OCI-LY1 (cell line): ENCODE measurements around the gene BCR.

ENCODE experiments used
- EZH2 ChIP-seq: fragments of 200-600 bp; sonication (generic), shearing (Covaris generic); IDR thresholded peaks from 2 replicates; pipeline ENCODE4 v1.8.0; 2017; ENCODE audit warnings: borderline replicate concordance, mixed run types, mild to moderate bottlenecking, antibody characterized with exemption, low read length, moderate library complexity, mixed read lengths
- TF ChIP-seq, protein P1 (sequence below): fragments of 200-600 bp; sonication (generic), shearing (Covaris generic); IDR thresholded peaks from 2 replicates; pipeline ENCODE4 v1.5.1; 2017; ENCODE audit warnings: mild to moderate bottlenecking, antibody characterized with exemption, low read length, moderate library complexity, mixed read lengths

DNA sequence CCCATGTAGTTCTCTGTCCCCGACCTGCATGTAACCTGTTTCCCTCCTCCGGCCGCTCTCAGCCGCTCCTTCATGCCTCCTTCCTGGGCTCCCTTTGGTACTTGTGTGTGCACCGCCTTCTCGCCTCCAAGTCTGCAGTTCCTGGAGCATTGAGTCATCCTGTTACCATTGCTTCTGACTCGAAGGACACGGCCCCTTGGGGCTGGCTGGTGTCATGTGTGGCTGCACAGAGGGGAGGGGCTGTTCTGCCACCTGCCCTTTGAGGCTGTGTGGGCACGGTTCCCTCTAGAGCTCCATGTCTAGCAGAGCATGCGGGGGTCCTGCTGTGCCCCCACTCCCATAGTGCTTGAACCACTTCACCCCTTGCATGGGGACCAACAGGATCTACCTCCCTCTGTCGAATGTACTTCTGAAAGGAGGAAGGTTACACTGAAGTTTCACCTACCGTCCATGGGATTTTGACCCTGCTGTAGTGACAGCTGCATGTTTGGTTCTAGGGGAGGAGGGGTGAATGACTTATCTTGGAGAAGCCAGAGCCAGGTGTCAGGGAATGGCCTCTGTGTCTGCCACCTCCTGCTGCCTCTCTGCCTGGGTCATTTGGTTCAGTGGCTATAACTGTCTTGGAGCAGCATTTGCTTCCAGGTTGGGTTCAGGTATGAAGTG is 39.6 kb downstream of the BCR start:
- TF ChIP-seq, protein P1, sequence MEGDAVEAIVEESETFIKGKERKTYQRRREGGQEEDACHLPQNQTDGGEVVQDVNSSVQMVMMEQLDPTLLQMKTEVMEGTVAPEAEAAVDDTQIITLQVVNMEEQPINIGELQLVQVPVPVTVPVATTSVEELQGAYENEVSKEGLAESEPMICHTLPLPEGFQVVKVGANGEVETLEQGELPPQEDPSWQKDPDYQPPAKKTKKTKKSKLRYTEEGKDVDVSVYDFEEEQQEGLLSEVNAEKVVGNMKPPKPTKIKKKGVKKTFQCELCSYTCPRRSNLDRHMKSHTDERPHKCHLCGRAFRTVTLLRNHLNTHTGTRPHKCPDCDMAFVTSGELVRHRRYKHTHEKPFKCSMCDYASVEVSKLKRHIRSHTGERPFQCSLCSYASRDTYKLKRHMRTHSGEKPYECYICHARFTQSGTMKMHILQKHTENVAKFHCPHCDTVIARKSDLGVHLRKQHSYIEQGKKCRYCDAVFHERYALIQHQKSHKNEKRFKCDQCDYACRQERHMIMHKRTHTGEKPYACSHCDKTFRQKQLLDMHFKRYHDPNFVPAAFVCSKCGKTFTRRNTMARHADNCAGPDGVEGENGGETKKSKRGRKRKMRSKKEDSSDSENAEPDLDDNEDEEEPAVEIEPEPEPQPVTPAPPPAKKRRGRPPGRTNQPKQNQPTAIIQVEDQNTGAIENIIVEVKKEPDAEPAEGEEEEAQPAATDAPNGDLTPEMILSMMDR: no peak
- no peak for TF ChIP-seq EZH2
